ENCODE measurements around the gene ACP7.

- TF ChIP-seq, protein P1, sequence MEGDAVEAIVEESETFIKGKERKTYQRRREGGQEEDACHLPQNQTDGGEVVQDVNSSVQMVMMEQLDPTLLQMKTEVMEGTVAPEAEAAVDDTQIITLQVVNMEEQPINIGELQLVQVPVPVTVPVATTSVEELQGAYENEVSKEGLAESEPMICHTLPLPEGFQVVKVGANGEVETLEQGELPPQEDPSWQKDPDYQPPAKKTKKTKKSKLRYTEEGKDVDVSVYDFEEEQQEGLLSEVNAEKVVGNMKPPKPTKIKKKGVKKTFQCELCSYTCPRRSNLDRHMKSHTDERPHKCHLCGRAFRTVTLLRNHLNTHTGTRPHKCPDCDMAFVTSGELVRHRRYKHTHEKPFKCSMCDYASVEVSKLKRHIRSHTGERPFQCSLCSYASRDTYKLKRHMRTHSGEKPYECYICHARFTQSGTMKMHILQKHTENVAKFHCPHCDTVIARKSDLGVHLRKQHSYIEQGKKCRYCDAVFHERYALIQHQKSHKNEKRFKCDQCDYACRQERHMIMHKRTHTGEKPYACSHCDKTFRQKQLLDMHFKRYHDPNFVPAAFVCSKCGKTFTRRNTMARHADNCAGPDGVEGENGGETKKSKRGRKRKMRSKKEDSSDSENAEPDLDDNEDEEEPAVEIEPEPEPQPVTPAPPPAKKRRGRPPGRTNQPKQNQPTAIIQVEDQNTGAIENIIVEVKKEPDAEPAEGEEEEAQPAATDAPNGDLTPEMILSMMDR (conservative IDR thresholded peaks at IDR 0.05 in 1 of 2, IDR thresholded peaks at IDR 0.05 in 1 of 2; ENCODE audit: low read depth in 1 of 2, low read length in 2 of 2) = no peak
- no peak for TF ChIP-seq EZH2 (IDR thresholded peaks at IDR 0.05; ENCODE audit: low read length, missing control alignments)
Observed at GRCh38 chr19:39086386-39086785, 2.2 kb downstream of the ACP7 start.

Measured in fibroblast of lung (primary cell).